ENCODE results near the gene TPRA1. TPM values are rescaled to one million over a fixed set of nuclear protein-coding genes. Genes with fewer than 3 reads are reported as not detected.

Gene TPRA1
- total and polyA plus RNA-seq, 4 experiments from 2014 or later, result 28.3 to 40.1 (median 31.4) TPM

DNA sequence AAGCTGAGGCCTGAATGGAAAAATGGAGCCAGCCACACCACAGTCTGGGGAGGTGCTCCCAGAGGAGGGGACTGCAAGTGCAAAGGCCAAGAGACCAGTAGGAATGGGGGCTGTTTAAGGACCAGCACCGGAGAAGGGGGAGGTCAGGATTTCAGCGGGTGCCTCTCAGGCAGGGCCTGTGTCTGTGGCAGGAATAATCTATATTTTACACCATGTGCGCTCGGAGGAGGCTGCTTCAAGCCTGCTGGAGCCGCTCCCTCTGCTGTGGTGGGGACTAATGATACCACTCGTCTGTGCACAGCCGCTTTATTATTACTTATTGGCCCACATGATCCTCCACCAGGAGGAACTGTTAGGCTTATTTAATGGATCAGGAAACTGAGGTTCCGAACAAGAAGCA is 45.3 kb downstream of the TPRA1 start:
- Mint-ChIP-seq H3K36me3 (no peaks in the 10 kb centered on the region), H3K4me3 (peak overlapping the region in 2 of 8 donors; percentile 23 to 35), H3K27me3 (peaks cover 1 to 4% of the 10 kb centered on the region in 2 donors), H3K9me3 (no peaks in the 10 kb centered on the region), H3K27ac (peak overlapping the region in 3 of 7 donors; percentile 10 to 78 (median 58)), H3K4me1 (peaks cover 3 to 25% (median 11%) of the 10 kb centered on the region in 4 donors)
- H3K9me3 ChIP-seq (ENCODE audit: control insufficient read depth in 1 of 2, low read length in 2 of 2), result no peaks in the 10 kb centered on the region
- H3K27me3 ChIP-seq (ENCODE audit: insufficient read depth, low read length), result no peaks in the 10 kb centered on the region
- H3K4me1 ChIP-seq (ENCODE audit: insufficient read depth, low read length), result peaks cover 14% of the 10 kb centered on the region
- DNase-seq, result no peak
- no peaks in the 10 kb centered on the region for H3K36me3 ChIP-seq (ENCODE audit: insufficient read depth, low read length)
- intact Hi-C loops (cut with micrococcal nuclease), result loop anchor here (5.0 kb wide), 2 partner anchors 563 to 1463 kb away; partner anchors contain the start of genes PLXNA1 and SLC41A3
- no peak overlapping the region for H3K4me3 ChIP-seq (ENCODE audit: low read length in 2 of 2)
- no peak overlapping the region for H3K27ac ChIP-seq (ENCODE audit: low read depth, low read length)
- POLR2A ChIA-PET (ENCODE audit: partially characterized antibody), result no interaction called here
- CTCF ChIA-PET (ENCODE audit: partially characterized antibody), result interaction anchor here (1.0 to 4.0 kb wide), 9 partner anchors 8 to 1022 kb away, joined by 3 to 20 read pairs (median 9); partner anchors contain the start of gene CHST13

GRCh38 chr3:127544803-127545201 is 45.7 kb downstream of the TPRA1 start:
- H3K4me1 Mint-ChIP-seq, result peaks cover 3 to 25% (median 11%) of the 10 kb centered on the region in 4 donors
- H3K36me3 Mint-ChIP-seq, result no peaks in the 10 kb centered on the region
- no peak for DNase-seq
- H3K4me1 ChIP-seq (ENCODE audit: insufficient read depth, low read length), result peaks cover 14% of the 10 kb centered on the region
- H3K9me3 Mint-ChIP-seq, result no peaks in the 10 kb centered on the region
- POLR2A ChIA-PET (ENCODE audit: partially characterized antibody), result no interaction called here
- no peak overlapping the region for H3K27ac ChIP-seq (ENCODE audit: low read depth, low read length)
- H3K36me3 ChIP-seq (ENCODE audit: insufficient read depth, low read length), result no peaks in the 10 kb centered on the region
- peaks cover 1 to 3% of the 10 kb centered on the region in 2 donors for H3K27me3 Mint-ChIP-seq
- intact Hi-C loops (cut with micrococcal nuclease), result loop anchor here (1.0 to 5.0 kb wide), 3 partner anchors 563 to 1463 kb away; partner anchors contain the start of genes PLXNA1 and SLC41A3
- CTCF ChIA-PET (ENCODE audit: partially characterized antibody), result interaction anchor here (1.0 to 4.0 kb wide), 9 partner anchors 7 to 1018 kb away, joined by 3 to 20 read pairs (median 5); no protein-coding TSS in a partner anchor
- H3K4me3 ChIP-seq (ENCODE audit: low read length in 2 of 2), result no peak overlapping the region
- peak overlapping the region in 3 of 7 donors; percentile 10 to 78 (median 58) for H3K27ac Mint-ChIP-seq
- no peaks in the 10 kb centered on the region for H3K9me3 ChIP-seq (ENCODE audit: control insufficient read depth in 1 of 2, low read length in 2 of 2)
- H3K27me3 ChIP-seq (ENCODE audit: insufficient read depth, low read length), result no peaks in the 10 kb centered on the region
- H3K4me3 Mint-ChIP-seq, result peak overlapping the region in 3 of 8 donors; percentile 12 to 35 (median 23)

DNA sequence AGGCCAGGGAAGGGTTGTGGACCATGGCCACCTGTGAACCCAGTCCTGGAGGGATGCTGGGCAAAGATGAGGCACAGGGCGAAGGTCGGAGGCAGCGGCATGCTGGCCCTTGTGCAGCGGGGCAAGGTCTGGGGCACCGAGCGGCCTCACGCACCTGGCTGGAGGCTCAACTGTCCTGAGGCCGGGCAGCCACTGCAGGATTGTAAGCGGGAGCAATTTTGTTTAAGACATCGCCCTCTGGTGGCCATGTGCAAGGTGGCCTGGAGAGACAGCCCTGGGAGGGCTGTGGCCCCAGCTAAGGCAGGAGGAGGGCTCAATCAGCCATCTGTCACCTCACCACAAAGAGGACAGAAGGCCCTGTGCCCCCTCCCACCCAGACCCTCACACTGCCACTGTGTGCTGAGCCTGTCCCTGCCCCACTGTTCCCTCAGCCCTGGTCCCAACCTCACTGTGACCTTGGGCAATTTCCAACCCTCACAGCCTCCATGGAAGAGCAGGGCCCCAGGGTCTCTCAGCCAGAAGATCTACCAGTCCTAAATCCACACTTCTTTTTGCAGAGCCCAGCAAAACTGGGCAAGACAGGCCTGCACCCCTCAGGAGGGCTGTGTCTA is 46.2 kb downstream of the TPRA1 start:
- Histone ChIP-seq H3K27ac (ENCODE audit: low read depth, low read length) (no peak overlapping the region), H3K9me3 (ENCODE audit: control insufficient read depth in 1 of 2, low read length in 2 of 2) (no peaks in the 10 kb centered on the region), H3K4me3 (ENCODE audit: low read length in 2 of 2) (no peak overlapping the region), H3K27me3 (ENCODE audit: insufficient read depth, low read length) (no peaks in the 10 kb centered on the region), H3K36me3 (ENCODE audit: insufficient read depth, low read length) (no peaks in the 10 kb centered on the region), H3K4me1 (ENCODE audit: insufficient read depth, low read length) (peaks cover 14% of the 10 kb centered on the region)
- Mint-ChIP-seq H3K36me3 (no peaks in the 10 kb centered on the region), H3K9me3 (no peaks in the 10 kb centered on the region), H3K4me3 (no peak overlapping the region), H3K27ac (peak overlapping the region in 1 of 7 donors; percentile 10), H3K4me1 (peaks cover 3 to 25% (median 11%) of the 10 kb centered on the region in 4 donors), H3K27me3 (peaks cover 1 to 3% of the 10 kb centered on the region in 2 donors)
- intact Hi-C loops (cut with micrococcal nuclease), result loop anchor here (1.0 kb wide), 1 partner anchor 865 kb away; no protein-coding TSS in a partner anchor
- CTCF ChIA-PET (ENCODE audit: partially characterized antibody), result interaction anchor here (0.7 to 4.0 kb wide), 9 partner anchors 9 to 1018 kb away, joined by 3 to 20 read pairs (median 5); no protein-coding TSS in a partner anchor
- peak; percentile 49 to 56 (median 50) for DNase-seq
- POLR2A ChIA-PET (ENCODE audit: partially characterized antibody), result no interaction called here

- peaks cover 13% of the 10 kb centered on the region for H3K4me1 ChIP-seq (ENCODE audit: insufficient read depth, low read length)
- POLR2A ChIA-PET (ENCODE audit: partially characterized antibody), result no interaction called here
- H3K9me3 Mint-ChIP-seq, result no peaks in the 10 kb centered on the region
- no peak overlapping the region for H3K4me3 ChIP-seq (ENCODE audit: low read length in 2 of 2)
- H3K36me3 ChIP-seq (ENCODE audit: insufficient read depth, low read length), result no peaks in the 10 kb centered on the region
- CTCF ChIA-PET (ENCODE audit: partially characterized antibody), result interaction anchor here (0.6 to 2.6 kb wide), 5 partner anchors 10 to 1053 kb away, joined by 3 to 20 read pairs (median 9); no protein-coding TSS in a partner anchor
- peaks cover 3 to 25% (median 11%) of the 10 kb centered on the region in 4 donors for H3K4me1 Mint-ChIP-seq
- H3K27ac Mint-ChIP-seq, result peak overlapping the region in 2 of 7 donors; percentile 25 to 78
- intact Hi-C loops (cut with micrococcal nuclease), result no loop called here
- H3K4me3 Mint-ChIP-seq, result no peak overlapping the region
- H3K9me3 ChIP-seq (ENCODE audit: control insufficient read depth in 1 of 2, low read length in 2 of 2), result no peaks in the 10 kb centered on the region
- no peak overlapping the region for H3K27ac ChIP-seq (ENCODE audit: low read depth, low read length)
- H3K36me3 Mint-ChIP-seq, result no peaks in the 10 kb centered on the region
- H3K27me3 Mint-ChIP-seq, result peaks cover 1 to 3% of the 10 kb centered on the region in 2 donors
- no peaks in the 10 kb centered on the region for H3K27me3 ChIP-seq (ENCODE audit: insufficient read depth, low read length)
- DNase-seq, result no peak
These were observed 47.1 kb downstream of the TPRA1 start for GRCh38 chr3:127543441-127543840.

DNA sequence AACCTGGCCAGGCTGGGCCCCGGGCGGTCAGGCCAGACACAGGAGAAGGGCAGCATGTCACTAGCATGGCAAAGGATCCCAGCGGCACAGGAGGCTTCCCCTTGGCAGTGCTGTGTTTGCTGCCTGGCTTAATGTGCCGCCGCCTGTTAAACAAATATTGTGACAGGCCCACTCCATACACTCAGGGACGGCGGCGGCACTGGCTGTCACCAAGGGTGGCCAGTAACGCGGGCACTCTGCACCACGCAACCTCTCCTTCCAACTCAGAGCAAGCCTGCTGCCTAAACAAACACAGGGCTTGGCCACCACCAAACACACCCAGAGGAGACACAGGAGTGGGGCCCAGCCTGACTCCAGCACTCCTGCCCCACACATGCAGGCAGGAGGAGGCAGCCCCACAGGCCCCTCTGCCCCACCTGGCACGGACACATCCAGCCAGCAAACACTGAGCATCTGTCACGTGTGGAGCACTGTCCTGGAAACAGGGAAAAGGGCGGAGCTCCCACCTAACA is 48.0 kb downstream of the TPRA1 start:
- H3K27ac ChIP-seq (ENCODE audit: low read depth, low read length), result no peak overlapping the region
- peaks cover 7% of the 10 kb centered on the region for H3K4me1 ChIP-seq (ENCODE audit: insufficient read depth, low read length)
- Mint-ChIP-seq H3K27me3 (peaks cover 3 to 4% of the 10 kb centered on the region in 2 donors), H3K27ac (peak overlapping the region in 1 of 7 donors; percentile 7), H3K36me3 (no peaks in the 10 kb centered on the region), H3K9me3 (no peaks in the 10 kb centered on the region), H3K4me3 (no peak overlapping the region), H3K4me1 (peaks cover 0 to 19% (median 7%) of the 10 kb centered on the region in 4 donors)
- POLR2A ChIA-PET (ENCODE audit: partially characterized antibody), result no interaction called here
- intact Hi-C loops (cut with micrococcal nuclease), result no loop called here
- H3K36me3 ChIP-seq (ENCODE audit: insufficient read depth, low read length), result no peaks in the 10 kb centered on the region
- H3K27me3 ChIP-seq (ENCODE audit: insufficient read depth, low read length), result no peaks in the 10 kb centered on the region
- DNase-seq, result no peak
- CTCF ChIA-PET (ENCODE audit: partially characterized antibody), result interaction anchor here (1.2 to 2.4 kb wide), 3 partner anchors 790 to 1020 kb away, joined by 3 to 12 read pairs (median 8); no protein-coding TSS in a partner anchor
- H3K4me3 ChIP-seq (ENCODE audit: low read length in 2 of 2), result no peak overlapping the region
- H3K9me3 ChIP-seq (ENCODE audit: control insufficient read depth in 1 of 2, low read length in 2 of 2), result no peaks in the 10 kb centered on the region

GRCh38 chr3:127541320-127541719 is 49.2 kb downstream of the TPRA1 start:
- Mint-ChIP-seq H3K27ac (peak overlapping the region in 1 of 7 donors; percentile 52), H3K27me3 (peaks cover 5 to 7% of the 10 kb centered on the region in 2 donors), H3K9me3 (no peaks in the 10 kb centered on the region), H3K4me3 (no peak overlapping the region), H3K4me1 (peaks cover 2 to 15% (median 3%) of the 10 kb centered on the region in 4 donors), H3K36me3 (no peaks in the 10 kb centered on the region)
- no peak overlapping the region for H3K4me3 ChIP-seq (ENCODE audit: low read length in 2 of 2)
- ChIA-PET CTCF (ENCODE audit: partially characterized antibody) (interaction anchor here (1.3 to 2.4 kb wide), 3 partner anchors 10 to 868 kb away, joined by 4 to 8 read pairs (median 4); no protein-coding TSS in a partner anchor), POLR2A (ENCODE audit: partially characterized antibody) (no interaction called here)
- H3K27me3 ChIP-seq (ENCODE audit: insufficient read depth, low read length), result no peaks in the 10 kb centered on the region
- H3K4me1 ChIP-seq (ENCODE audit: insufficient read depth, low read length), result no peaks in the 10 kb centered on the region
- H3K9me3 ChIP-seq (ENCODE audit: control insufficient read depth in 1 of 2, low read length in 2 of 2), result no peaks in the 10 kb centered on the region
- intact Hi-C loops (cut with micrococcal nuclease), result no loop called here
- no peaks in the 10 kb centered on the region for H3K36me3 ChIP-seq (ENCODE audit: insufficient read depth, low read length)
- no peak overlapping the region for H3K27ac ChIP-seq (ENCODE audit: low read depth, low read length)
- no peak for DNase-seq
